HPDE6-E6E7 (cell line): ENCODE results near the gene UBE2D3.

Source experiments
- DNase-seq: peaks from one replicate; pipeline ENCODE4 v3.0.0; 2011; ENCODE audit warnings: missing footprints; ENCODE audit errors: extremely low spot score

Gene UBE2D3

DNA sequence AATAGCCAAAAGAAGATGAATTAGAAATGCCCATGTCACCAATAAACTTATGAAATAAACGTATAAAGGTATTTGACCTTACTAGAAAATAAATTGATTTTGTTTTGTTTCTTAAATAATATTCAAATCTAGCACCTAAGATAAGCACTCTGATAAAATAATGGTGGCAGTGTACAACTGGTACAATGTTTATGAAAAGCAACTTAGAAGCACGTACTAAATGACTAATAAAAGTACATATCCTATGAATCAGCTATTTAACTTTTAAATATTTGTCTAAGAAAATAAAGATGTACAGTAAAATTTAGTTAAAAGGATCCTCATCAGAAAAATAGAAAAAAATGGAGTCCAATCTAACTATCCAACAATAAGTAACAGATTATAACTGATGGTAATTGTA is 73.3 kb downstream of the UBE2D3 start:
- no peak for DNase-seq

DNA sequence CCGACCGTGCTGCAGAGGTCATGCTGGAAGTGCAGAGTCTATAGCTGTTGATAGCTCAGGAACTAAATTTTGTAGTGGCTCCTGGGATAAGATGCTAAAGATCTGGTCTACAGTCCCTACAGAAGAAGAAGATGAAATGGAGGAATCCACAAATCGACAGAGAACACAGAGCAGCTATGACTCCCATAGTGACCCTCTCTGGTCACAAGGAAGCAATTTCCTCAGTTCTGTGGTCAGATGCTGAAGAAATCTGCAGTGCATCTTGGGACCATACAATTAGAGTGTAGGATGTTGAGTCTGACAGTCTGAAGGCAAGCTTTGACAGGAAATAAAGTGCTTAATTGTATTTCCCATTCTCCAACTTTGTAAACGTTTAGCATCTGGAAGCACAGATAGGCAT is 75.4 kb downstream of the UBE2D3 start:
- no peak for DNase-seq
